HEK293 (cell line): ENCODE data around the gene CYP27A1.

Source experiments
- CTCF ChIA-PET: fragments of 350-600 bp; formaldehyde crosslinking; extraction: SDS; loops from one replicate; lab custom pipeline; 2021; ENCODE audit warnings: antibody characterized with exemption; lab: Yijun Ruan, JAX
- POLR2A ChIA-PET: fragments of 300-600 bp; formaldehyde crosslinking; extraction: SDS; loops from one replicate; lab custom pipeline; 2020; ENCODE audit warnings: antibody characterized with exemption, inconsistent platforms; lab: Yijun Ruan, JAX
- H3K27ac ChIP-seq: fragments of 200-500 bp; sonication (Bioruptor generic); 2 replicates; pipeline ENCODE4 v1.5.1; 2014; ENCODE audit warnings: low read depth, low read length, control low read depth, inconsistent platforms; ENCODE audit errors: extremely low read depth
- H3K36me3 ChIP-seq, 2 experiments: fragments of 200-500 bp in 1 of 2; sonication (Bioruptor generic) in 1 of 2; 1 replicate in 1 of 2; 2 replicates in 1 of 2; pipeline ENCODE4 v1.5.1; 2014 to 2017; ENCODE audit warnings: inconsistent platforms in 2 of 2, low read length in 2 of 2; ENCODE audit not compliant: control insufficient read depth in 2 of 2, insufficient read depth in 1 of 2
- H3K4me1 ChIP-seq: fragments of 200-500 bp; sonication (Bioruptor generic); 2 replicates; pipeline ENCODE4 v1.5.1; 2014; ENCODE audit warnings: mild to moderate bottlenecking, low read length, inconsistent platforms; ENCODE audit not compliant: control insufficient read depth, insufficient read depth
- H3K4me3 ChIP-seq: 2 replicates; pipeline ENCODE4 v1.5.1; 2011; ENCODE audit warnings: low read depth, mild to moderate bottlenecking, control low read depth, low read length, moderate library complexity
- H3K9me3 ChIP-seq: fragments of 200-500 bp; sonication (Bioruptor generic); 2 replicates; pipeline ENCODE4 v1.5.1; 2014; ENCODE audit warnings: low read depth, low read length, inconsistent platforms; ENCODE audit not compliant: control insufficient read depth, insufficient read depth
- GLI2 ChIP-seq: fragments of 450-650 bp; formaldehyde crosslinking; IDR thresholded peaks from 2 replicates; pipeline ENCODE4; 2017; ENCODE audit warnings: missing biosample characterization, missing genetic modification characterization, low read depth, borderline replicate concordance
- HOXD13 ChIP-seq: sonication (generic); formaldehyde crosslinking; IDR thresholded peaks from 2 replicates; pipeline ENCODE4 v1.8.0; 2022; ENCODE audit warnings: missing genetic modification reagents, borderline replicate concordance
- YY1 ChIP-seq: fragments of 450-650 bp; formaldehyde crosslinking; IDR thresholded peaks from 2 replicates; pipeline ENCODE4 v1.5.1; 2018; ENCODE audit warnings: missing biosample characterization, missing genetic modification characterization
- ZBTB20 ChIP-seq: fragments of 450-650 bp; formaldehyde crosslinking; IDR thresholded peaks from 2 replicates; pipeline ENCODE4 v1.5.1; 2016; ENCODE audit warnings: missing biosample characterization, missing genetic modification characterization
- ZFP69B ChIP-seq: fragments of 450-650 bp; formaldehyde crosslinking; IDR thresholded peaks from 2 replicates; pipeline ENCODE4 v1.5.1; 2016; ENCODE audit warnings: missing biosample characterization, missing genetic modification characterization
- ZIC2 ChIP-seq: fragments of 450-650 bp; formaldehyde crosslinking; IDR thresholded peaks from 2 replicates; pipeline ENCODE4 v1.5.1; 2016; ENCODE audit warnings: missing biosample characterization, missing genetic modification characterization
- ZNF248 ChIP-seq: fragments of 450-650 bp; formaldehyde crosslinking; IDR thresholded peaks from 2 replicates; pipeline ENCODE4 v1.5.1; 2017; ENCODE audit warnings: missing biosample characterization, missing genetic modification characterization
- ZNF266 ChIP-seq: fragments of 450-650 bp; formaldehyde crosslinking; IDR thresholded peaks from 2 replicates; pipeline ENCODE4 v1.5.1; 2016; ENCODE audit warnings: missing biosample characterization, missing genetic modification characterization, low read depth
- ZNF302 ChIP-seq: fragments of 450-650 bp; formaldehyde crosslinking; IDR thresholded peaks from 2 replicates; pipeline ENCODE4 v1.5.1; 2016; ENCODE audit warnings: missing biosample characterization, missing genetic modification characterization, low read depth
- ZNF394 ChIP-seq: fragments of 450-650 bp; formaldehyde crosslinking; IDR thresholded peaks from 2 replicates; pipeline ENCODE4 v1.5.1; 2016; ENCODE audit warnings: missing biosample characterization, missing genetic modification characterization, mild to moderate bottlenecking, moderate library complexity, borderline replicate concordance
- ZNF514 ChIP-seq: fragments of 450-650 bp; formaldehyde crosslinking; IDR thresholded peaks from 2 replicates; pipeline ENCODE4 v1.5.1; 2016; ENCODE audit warnings: missing biosample characterization, missing genetic modification characterization
- ZNF561 ChIP-seq: fragments of 450-650 bp; IDR thresholded peaks from 2 replicates; pipeline ENCODE4 v1.5.1; 2018; ENCODE audit warnings: missing biosample characterization, missing genetic modification characterization, borderline replicate concordance
- ZNF585B ChIP-seq: fragments of 450-650 bp; formaldehyde crosslinking; IDR thresholded peaks from 2 replicates; pipeline ENCODE4 v1.5.1; 2016; ENCODE audit warnings: missing biosample characterization, missing genetic modification characterization
- ZNF777 ChIP-seq: fragments of 450-650 bp; formaldehyde crosslinking; IDR thresholded peaks from 2 replicates; pipeline ENCODE4 v1.5.1; 2017; ENCODE audit warnings: missing biosample characterization, missing genetic modification characterization, borderline replicate concordance
- ZSCAN30 ChIP-seq: fragments of 450-650 bp; IDR thresholded peaks from 2 replicates; pipeline ENCODE4 v1.5.1; 2018; ENCODE audit warnings: missing biosample characterization, mild to moderate bottlenecking, missing genetic modification characterization, moderate library complexity
- TF ChIP-seq, protein P1 (sequence below): fragments of 450-650 bp; formaldehyde crosslinking; IDR thresholded peaks from 2 replicates; pipeline ENCODE4 v1.5.1; 2016; ENCODE audit warnings: missing biosample characterization, missing genetic modification characterization
- TF ChIP-seq, protein P2 (sequence below): fragments of 450-650 bp; formaldehyde crosslinking; IDR thresholded peaks from 2 replicates; pipeline ENCODE4 v1.5.1; 2016; ENCODE audit warnings: missing biosample characterization, missing genetic modification characterization
- TF ChIP-seq, protein P3 (sequence below): fragments of 450-650 bp; formaldehyde crosslinking; IDR thresholded peaks from 2 replicates; pipeline ENCODE4 v1.5.1; 2017; ENCODE audit warnings: missing biosample characterization, missing genetic modification characterization
- TF ChIP-seq, protein P4 (sequence below): fragments of 450-650 bp; formaldehyde crosslinking; IDR thresholded peaks from 2 replicates; pipeline ENCODE4 v1.5.1; 2016; ENCODE audit warnings: missing biosample characterization, missing genetic modification characterization, low read depth

CYP27A1 gene

DNA sequence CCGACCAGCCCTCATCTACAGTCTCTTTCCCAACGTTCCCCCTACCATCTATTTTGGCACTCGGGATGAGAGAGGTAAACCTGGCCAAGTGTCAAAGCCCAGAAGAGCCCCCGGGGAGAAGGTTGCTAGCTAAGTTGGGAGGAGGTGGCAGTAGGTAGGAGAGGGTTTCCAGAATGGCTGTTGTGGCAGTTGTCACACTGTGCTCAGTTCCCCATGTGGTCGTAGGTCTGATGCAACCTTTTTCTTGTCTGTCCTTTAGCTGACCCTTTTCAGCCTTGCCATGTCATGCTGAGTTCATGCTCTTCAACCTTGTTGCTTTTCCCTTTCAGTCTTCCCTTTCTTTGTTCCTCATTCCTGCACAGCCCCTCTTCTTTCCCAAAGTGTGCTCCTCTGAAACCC is 36.8 kb upstream of the CYP27A1 start:
- Histone ChIP-seq H3K4me1 (no peaks in the 10 kb centered on the region), H3K27ac (no peak overlapping the region), H3K4me3 (no peak overlapping the region), H3K9me3 (no peaks in the 10 kb centered on the region), H3K36me3 (peaks cover 40 to 90% of the 10 kb centered on the region in 2 experiments)
- ChIA-PET CTCF (interaction anchor here (0.6 to 0.7 kb wide), 3 partner anchors 20 to 32 kb away, joined by 3 to 4 read pairs (median 4); no protein-coding TSS in a partner anchor), POLR2A (no interaction called here)
- TF ChIP-seq ZIC2: peak; percentile 34
- TF ChIP-seq GLI2 (tag by site-specific recombination): no peak
- TF ChIP-seq ZNF266: no peak
- TF ChIP-seq, protein P1, sequence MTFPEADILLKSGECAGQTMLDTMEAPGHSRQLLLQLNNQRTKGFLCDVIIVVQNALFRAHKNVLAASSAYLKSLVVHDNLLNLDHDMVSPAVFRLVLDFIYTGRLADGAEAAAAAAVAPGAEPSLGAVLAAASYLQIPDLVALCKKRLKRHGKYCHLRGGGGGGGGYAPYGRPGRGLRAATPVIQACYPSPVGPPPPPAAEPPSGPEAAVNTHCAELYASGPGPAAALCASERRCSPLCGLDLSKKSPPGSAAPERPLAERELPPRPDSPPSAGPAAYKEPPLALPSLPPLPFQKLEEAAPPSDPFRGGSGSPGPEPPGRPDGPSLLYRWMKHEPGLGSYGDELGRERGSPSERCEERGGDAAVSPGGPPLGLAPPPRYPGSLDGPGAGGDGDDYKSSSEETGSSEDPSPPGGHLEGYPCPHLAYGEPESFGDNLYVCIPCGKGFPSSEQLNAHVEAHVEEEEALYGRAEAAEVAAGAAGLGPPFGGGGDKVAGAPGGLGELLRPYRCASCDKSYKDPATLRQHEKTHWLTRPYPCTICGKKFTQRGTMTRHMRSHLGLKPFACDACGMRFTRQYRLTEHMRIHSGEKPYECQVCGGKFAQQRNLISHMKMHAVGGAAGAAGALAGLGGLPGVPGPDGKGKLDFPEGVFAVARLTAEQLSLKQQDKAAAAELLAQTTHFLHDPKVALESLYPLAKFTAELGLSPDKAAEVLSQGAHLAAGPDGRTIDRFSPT (tag by site-specific recombination): no peak

DNA sequence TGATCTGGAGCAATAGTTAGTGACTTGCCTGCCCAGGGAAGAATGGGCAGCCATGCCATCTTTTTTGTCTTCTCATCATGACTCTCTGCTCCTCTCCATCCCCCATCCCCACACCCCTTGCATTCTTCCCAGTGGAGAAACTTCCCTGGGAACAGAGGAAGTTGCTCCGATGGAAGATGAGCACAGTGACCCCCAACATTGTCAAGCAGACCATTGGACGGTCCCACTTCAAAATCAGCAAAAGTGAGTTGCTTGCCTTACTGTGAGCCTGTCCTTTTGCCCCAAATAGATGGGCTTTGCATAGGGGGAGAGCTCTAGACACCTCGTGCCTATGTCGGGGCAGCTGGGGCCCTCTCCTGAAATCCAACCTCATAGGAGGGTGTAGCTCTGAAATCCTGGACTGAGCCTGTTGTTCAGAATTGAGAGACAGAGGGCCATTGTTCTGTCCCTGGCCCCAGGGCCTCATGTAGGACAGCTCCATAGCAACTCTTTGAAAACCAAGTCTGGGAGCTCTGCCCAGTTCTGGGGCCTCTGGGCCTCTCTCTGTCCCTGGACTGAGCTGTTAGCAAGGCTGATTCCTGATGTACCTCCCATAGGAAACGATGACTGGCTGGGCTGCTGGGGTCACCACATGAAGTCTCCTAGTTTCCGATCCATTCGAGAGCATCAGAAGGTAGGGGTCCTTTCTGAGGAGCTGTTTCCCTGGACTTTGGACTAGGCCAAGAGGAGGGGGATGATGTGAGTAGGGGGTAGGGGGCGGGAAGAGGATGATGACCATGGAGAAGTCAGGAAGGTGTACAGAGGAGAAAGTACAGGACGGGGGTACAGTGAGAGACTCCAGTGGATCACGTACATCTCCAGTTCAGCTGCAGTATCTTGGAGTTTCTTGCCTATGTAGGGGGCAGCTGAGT is 36.1 kb upstream of the CYP27A1 start:
- no peaks in the 10 kb centered on the region for H3K4me1 ChIP-seq
- H3K27ac ChIP-seq: no peak overlapping the region
- TF ChIP-seq YY1 (no peak), ZSCAN30 (no peak), ZNF777 (tag by site-specific recombination) (no peak), ZNF394 (tag by site-specific recombination) (no peak), HOXD13 (no peak), ZNF248 (tag by site-specific recombination) (no peak), ZNF585B (no peak), ZFP69B (tag by site-specific recombination) (no peak), ZNF514 (no peak), ZBTB20 (tag by site-specific recombination) (no peak), ZNF561 (no peak), ZNF302 (tag by site-specific recombination) (no peak)
- TF ChIP-seq, protein P2, sequence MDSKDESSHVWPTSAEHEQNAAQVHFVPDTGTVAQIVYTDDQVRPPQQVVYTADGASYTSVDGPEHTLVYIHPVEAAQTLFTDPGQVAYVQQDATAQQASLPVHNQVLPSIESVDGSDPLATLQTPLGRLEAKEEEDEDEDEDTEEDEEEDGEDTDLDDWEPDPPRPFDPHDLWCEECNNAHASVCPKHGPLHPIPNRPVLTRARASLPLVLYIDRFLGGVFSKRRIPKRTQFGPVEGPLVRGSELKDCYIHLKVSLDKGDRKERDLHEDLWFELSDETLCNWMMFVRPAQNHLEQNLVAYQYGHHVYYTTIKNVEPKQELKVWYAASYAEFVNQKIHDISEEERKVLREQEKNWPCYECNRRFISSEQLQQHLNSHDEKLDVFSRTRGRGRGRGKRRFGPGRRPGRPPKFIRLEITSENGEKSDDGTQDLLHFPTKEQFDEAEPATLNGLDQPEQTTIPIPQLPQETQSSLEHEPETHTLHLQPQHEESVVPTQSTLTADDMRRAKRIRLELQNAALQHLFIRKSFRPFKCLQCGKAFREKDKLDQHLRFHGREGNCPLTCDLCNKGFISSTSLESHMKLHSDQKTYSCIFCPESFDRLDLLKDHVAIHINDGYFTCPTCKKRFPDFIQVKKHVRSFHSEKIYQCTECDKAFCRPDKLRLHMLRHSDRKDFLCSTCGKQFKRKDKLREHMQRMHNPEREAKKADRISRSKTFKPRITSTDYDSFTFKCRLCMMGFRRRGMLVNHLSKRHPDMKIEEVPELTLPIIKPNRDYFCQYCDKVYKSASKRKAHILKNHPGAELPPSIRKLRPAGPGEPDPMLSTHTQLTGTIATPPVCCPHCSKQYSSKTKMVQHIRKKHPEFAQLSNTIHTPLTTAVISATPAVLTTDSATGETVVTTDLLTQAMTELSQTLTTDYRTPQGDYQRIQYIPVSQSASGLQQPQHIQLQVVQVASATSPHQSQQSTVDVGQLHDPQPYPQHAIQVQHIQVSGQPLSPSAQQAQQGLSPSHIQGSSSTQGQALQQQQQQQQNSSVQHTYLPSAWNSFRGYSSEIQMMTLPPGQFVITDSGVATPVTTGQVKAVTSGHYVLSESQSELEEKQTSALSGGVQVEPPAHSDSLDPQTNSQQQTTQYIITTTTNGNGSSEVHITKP (tag by site-specific recombination): no peak
- TF ChIP-seq, protein P3, sequence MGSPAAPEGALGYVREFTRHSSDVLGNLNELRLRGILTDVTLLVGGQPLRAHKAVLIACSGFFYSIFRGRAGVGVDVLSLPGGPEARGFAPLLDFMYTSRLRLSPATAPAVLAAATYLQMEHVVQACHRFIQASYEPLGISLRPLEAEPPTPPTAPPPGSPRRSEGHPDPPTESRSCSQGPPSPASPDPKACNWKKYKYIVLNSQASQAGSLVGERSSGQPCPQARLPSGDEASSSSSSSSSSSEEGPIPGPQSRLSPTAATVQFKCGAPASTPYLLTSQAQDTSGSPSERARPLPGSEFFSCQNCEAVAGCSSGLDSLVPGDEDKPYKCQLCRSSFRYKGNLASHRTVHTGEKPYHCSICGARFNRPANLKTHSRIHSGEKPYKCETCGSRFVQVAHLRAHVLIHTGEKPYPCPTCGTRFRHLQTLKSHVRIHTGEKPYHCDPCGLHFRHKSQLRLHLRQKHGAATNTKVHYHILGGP (tag by site-specific recombination): no peak
- TF ChIP-seq, protein P4, sequence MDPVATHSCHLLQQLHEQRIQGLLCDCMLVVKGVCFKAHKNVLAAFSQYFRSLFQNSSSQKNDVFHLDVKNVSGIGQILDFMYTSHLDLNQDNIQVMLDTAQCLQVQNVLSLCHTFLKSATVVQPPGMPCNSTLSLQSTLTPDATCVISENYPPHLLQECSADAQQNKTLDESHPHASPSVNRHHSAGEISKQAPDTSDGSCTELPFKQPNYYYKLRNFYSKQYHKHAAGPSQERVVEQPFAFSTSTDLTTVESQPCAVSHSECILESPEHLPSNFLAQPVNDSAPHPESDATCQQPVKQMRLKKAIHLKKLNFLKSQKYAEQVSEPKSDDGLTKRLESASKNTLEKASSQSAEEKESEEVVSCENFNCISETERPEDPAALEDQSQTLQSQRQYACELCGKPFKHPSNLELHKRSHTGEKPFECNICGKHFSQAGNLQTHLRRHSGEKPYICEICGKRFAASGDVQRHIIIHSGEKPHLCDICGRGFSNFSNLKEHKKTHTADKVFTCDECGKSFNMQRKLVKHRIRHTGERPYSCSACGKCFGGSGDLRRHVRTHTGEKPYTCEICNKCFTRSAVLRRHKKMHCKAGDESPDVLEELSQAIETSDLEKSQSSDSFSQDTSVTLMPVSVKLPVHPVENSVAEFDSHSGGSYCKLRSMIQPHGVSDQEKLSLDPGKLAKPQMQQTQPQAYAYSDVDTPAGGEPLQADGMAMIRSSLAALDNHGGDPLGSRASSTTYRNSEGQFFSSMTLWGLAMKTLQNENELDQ (tag by site-specific recombination): no peak
- POLR2A ChIA-PET: interaction anchor here (0.7 kb wide), 1 partner anchor 10 kb away, joined by 8 read pairs; no protein-coding TSS in a partner anchor
- CTCF ChIA-PET: interaction anchor here (0.5 to 1.0 kb wide), 3 partner anchors 21 to 58 kb away, joined by 3 to 5 read pairs (median 4); partner anchors contain the start of gene TTLL4
- H3K9me3 ChIP-seq: no peaks in the 10 kb centered on the region
- peaks cover 42 to 90% of the 10 kb centered on the region in 2 experiments for H3K36me3 ChIP-seq
- H3K4me3 ChIP-seq: no peak overlapping the region
